ENCODE measurements around the gene EXD3. TPM values are rescaled to one million over a fixed set of nuclear protein-coding genes. Genes with fewer than 3 reads are reported as not detected.
A peak's percentile ranks its signal among the peaks of the same experiment; 100 is the strongest.

EXD3 gene
- total and polyA plus RNA-seq, 9 of the 15 experiments (the other 6 are each of a cell fraction or from before 2014, with no cell fraction given): 0.29 to 12.5 (median 3.9) TPM

GRCh38 chr9:137423514-137424291, 741 bp upstream of the EXD3 start:
- CTCF ChIA-PET (ENCODE audit: low intra/inter-chr PET ratio): interaction anchor here (1.1 kb wide), 1 partner anchor 146 kb away, joined by 4 read pairs; no protein-coding TSS in a partner anchor
- TF ChIP-seq JUN (IDR thresholded peaks at IDR 0.05; ENCODE audit: borderline replicate concordance, low read depth, low read length) (0 out of 2 replicates have a peak, but pooled peaks have one; percentile 47), JUN (CRISPR knock-in tag; IDR thresholded peaks at IDR 0.05; ENCODE audit: borderline replicate concordance) (no peak), L3MBTL2 (IDR thresholded peaks at IDR 0.05) (peak; percentile 59), E2F6 (IDR thresholded peaks at IDR 0.05; ENCODE audit: borderline replicate concordance in 1 of 2, extremely low read depth in 1 of 2, insufficient read depth in 1 of 2, insufficient read length in 1 of 2, low read depth in 1 of 2, low read length in 1 of 2, poor library complexity in 1 of 2, severe bottlenecking in 1 of 2) (peak in 1 of 2 experiments; percentile 58), FIP1L1 (IDR thresholded peaks at IDR 0.05; ENCODE audit: low read depth, low read length, poor library complexity, severe bottlenecking) (peak; percentile 81), JUND (IDR thresholded peaks at IDR 0.05; ENCODE audit: borderline replicate concordance, low read depth, low read length) (peak; percentile 86), JUND (tag; IDR thresholded peaks at IDR 0.05; ENCODE audit: borderline replicate concordance, low read depth, low read length) (peak; percentile 59; the same call in 1 of the 3 replicates), ZBTB7A (IDR thresholded peaks at IDR 0.05; ENCODE audit: borderline replicate concordance, control insufficient read depth, low read depth, low read length) (peak; percentile 56; the same call in 1 of the 2 replicates), ZNF589 (CRISPR knock-in tag; IDR thresholded peaks at IDR 0.05; ENCODE audit: low read depth) (0 out of 2 replicates have a peak, but pooled peaks have one; percentile 34), TEAD1 (CRISPR knock-in tag; IDR thresholded peaks at IDR 0.05) (0 out of 4 replicates have a peak, but pooled peaks of 1 of the 2 experiments have one; percentile 3), SP1 (CRISPR knock-in tag; IDR thresholded peaks at IDR 0.05) (no peak), ZBTB8A (IDR thresholded peaks at IDR 0.05; ENCODE audit: partially characterized antibody) (no peak), RBFOX2 (IDR thresholded peaks at IDR 0.05; ENCODE audit: low read depth, low read length) (peak; percentile 10; the same call in 1 of the 2 replicates)
- TF ChIP-seq, protein P1, sequence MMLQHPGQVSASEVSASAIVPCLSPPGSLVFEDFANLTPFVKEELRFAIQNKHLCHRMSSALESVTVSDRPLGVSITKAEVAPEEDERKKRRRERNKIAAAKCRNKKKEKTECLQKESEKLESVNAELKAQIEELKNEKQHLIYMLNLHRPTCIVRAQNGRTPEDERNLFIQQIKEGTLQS (IDR thresholded peaks at IDR 0.05): peak; percentile 58
- TF ChIP-seq, protein P1 (CRISPR knock-in tag; conservative IDR thresholded peaks at IDR 0.05): no peak
- TF ChIP-seq, protein P2, sequence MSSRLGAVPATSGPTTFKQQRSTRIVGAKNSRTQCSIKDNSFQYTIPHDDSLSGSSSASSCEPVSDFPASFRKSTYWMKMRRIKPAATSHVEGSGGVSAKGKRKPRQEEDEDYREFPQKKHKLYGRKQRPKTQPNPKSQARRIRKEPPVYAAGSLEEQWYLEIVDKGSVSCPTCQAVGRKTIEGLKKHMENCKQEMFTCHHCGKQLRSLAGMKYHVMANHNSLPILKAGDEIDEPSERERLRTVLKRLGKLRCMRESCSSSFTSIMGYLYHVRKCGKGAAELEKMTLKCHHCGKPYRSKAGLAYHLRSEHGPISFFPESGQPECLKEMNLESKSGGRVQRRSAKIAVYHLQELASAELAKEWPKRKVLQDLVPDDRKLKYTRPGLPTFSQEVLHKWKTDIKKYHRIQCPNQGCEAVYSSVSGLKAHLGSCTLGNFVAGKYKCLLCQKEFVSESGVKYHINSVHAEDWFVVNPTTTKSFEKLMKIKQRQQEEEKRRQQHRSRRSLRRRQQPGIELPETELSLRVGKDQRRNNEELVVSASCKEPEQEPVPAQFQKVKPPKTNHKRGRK (tag; IDR thresholded peaks at IDR 0.05): no peak

More at GRCh38 chr9:137423514-137424291, 741 bp upstream of the EXD3 start:
- Histone ChIP-seq H3K27me3 (ENCODE audit: control insufficient read depth in 2 of 2, insufficient read depth in 2 of 2, low read length in 2 of 2) (no peaks in the 10 kb centered on the region), H3K4me1 (replicated peaks in 1 of 2; ENCODE audit: control insufficient read depth in 2 of 2, insufficient read depth in 2 of 2, low read length in 2 of 2) (peaks cover 35 to 52% of the 10 kb centered on the region in 2 experiments), H3K9me3 (replicated peaks; ENCODE audit: control insufficient read depth, insufficient read depth, low read depth, low read length) (no peaks in the 10 kb centered on the region), H3K36me3 (ENCODE audit: control insufficient read depth, insufficient read depth, low read length) (peaks cover 5% of the 10 kb centered on the region; the same call in 1 of the 3 replicates), H3K79me2 (ENCODE audit: control insufficient read depth, insufficient read depth, low read length) (peaks cover 37% of the 10 kb centered on the region), H3K9me1 (ENCODE audit: control insufficient read depth, insufficient read depth, low read length) (no peaks in the 10 kb centered on the region), H3K4me3 (peak overlapping the region; percentile 97), H2AFZ (ENCODE audit: low read depth, low read length) (peak overlapping the region; percentile 71), H3K4me2 (ENCODE audit: insufficient read depth, low read length) (peak overlapping the region; percentile 72), H3K27ac (ENCODE audit: extremely low read depth, low read depth, low read length) (peak overlapping the region; percentile 72; the same call in 2 of the 3 replicates), H4K20me1 (replicated peaks; ENCODE audit: control insufficient read depth, insufficient read depth, low read length) (no peaks in the 10 kb centered on the region), H3K9ac (ENCODE audit: insufficient read depth in 1 of 2, low read depth in 2 of 2, low read length in 2 of 2) (peak overlapping the region; percentile 73 to 93; a peak in 3 of 4 replicates)
- 6% methylated on average over 22 of the region's 77 CpGs for WGBS (ENCODE audit: insufficient coverage, low coverage, missing lambda C conversion rate)
- no TSS peak for BruUV-seq (replicated peaks)
- FAIRE-seq (no peak), ATAC-seq (peak; percentile 39), DNase-seq (ENCODE audit: extremely low read depth in 1 of 4, low spot score in 3 of 4) (peak; percentile 48 to 53 (median 52))
- POLR2A ChIA-PET: interaction anchor here (0.6 to 3.4 kb wide), 6 partner anchors 9 to 181 kb away, joined by 3 to 21 read pairs (median 4); no protein-coding TSS in a partner anchor
- intact Hi-C loops (cut with micrococcal nuclease): loop anchor here (10.0 kb wide), 1 partner anchor 119 kb away; the partner anchor contains the start of gene NRARP
- in situ Hi-C loops (cut with MboI): no loop called here
